CD8-positive, alpha-beta memory T cell (primary cell): ENCODE measurements around the gene IL10RB. TPM values are rescaled to one million over a fixed set of nuclear protein-coding genes. Genes with fewer than 3 reads are reported as not detected.

Source experiments
- CTCF ChIA-PET: fragments of 350-600 bp; sonication (Branson Sonifier 250); formaldehyde crosslinking; loops from one replicate; lab custom pipeline; 2021; ENCODE audit warnings: antibody characterized with exemption; lab: Charles Lee
- POLR2A ChIA-PET: fragments of 350-600 bp; sonication (Branson Sonifier 250); formaldehyde crosslinking; loops from one replicate; lab custom pipeline; 2021; ENCODE audit warnings: antibody characterized with exemption; lab: Charles Lee
- DNase-seq, 5 donors: peaks; one replicate each; pipeline versions ENCODE4 v3.0.0 to v3.0.0-alpha.2; 2020 to 2022; ENCODE audit warnings: mixed read lengths in 1 of 5
- H3K27ac ChIP-seq: one replicate; pipeline ENCODE4 v1.7.0; 2013; ENCODE audit warnings: low read depth, mild to moderate bottlenecking, low read length, moderate library complexity
- H3K27me3 ChIP-seq: 2 replicates; pipeline ENCODE4 v1.7.0; 2013; ENCODE audit warnings: low read length, mild to moderate bottlenecking; ENCODE audit not compliant: insufficient read depth, poor library complexity, severe bottlenecking
- H3K36me3 ChIP-seq: 2 replicates; pipeline ENCODE4 v1.7.0; 2013; ENCODE audit warnings: mild to moderate bottlenecking, low read length, moderate library complexity; ENCODE audit not compliant: insufficient read depth
- H3K4me1 ChIP-seq: 2 replicates; pipeline ENCODE4 v1.7.0; 2013; ENCODE audit warnings: mild to moderate bottlenecking, low read length, moderate library complexity; ENCODE audit not compliant: insufficient read depth
- H3K4me3 ChIP-seq: 2 replicates; pipeline ENCODE4 v1.7.0; 2013; ENCODE audit warnings: mild to moderate bottlenecking, low read length
- H3K9me3 ChIP-seq: 2 replicates; pipeline ENCODE4 v1.7.0; 2013; ENCODE audit warnings: mild to moderate bottlenecking, low read length
- H3K27ac Mint-ChIP-seq, 8 donors: one replicate each; pipeline ENCODE4 v1.8.0; 2020 to 2021; ENCODE audit warnings: mixed read lengths in 8 of 8, mild to moderate bottlenecking in 6 of 8, inconsistent platforms in 3 of 8, moderate library complexity in 3 of 8
- H3K27me3 Mint-ChIP-seq, 2 donors: one replicate each; pipeline ENCODE4 v1.8.0; 2020 to 2021; ENCODE audit warnings: mixed read lengths in 2 of 2, mild to moderate bottlenecking in 1 of 2, moderate library complexity in 1 of 2
- H3K36me3 Mint-ChIP-seq, 3 donors: one replicate each; pipeline ENCODE4 v1.8.0; 2020 to 2021; ENCODE audit warnings: mixed read lengths in 3 of 3, inconsistent platforms in 1 of 3, mild to moderate bottlenecking in 1 of 3
- H3K4me1 Mint-ChIP-seq, 3 donors: one replicate each; pipeline ENCODE4 v1.8.0; 2020 to 2021; ENCODE audit warnings: mixed read lengths in 3 of 3, inconsistent platforms in 1 of 3, mild to moderate bottlenecking in 1 of 3
- H3K4me3 Mint-ChIP-seq, 7 donors: one replicate each; pipeline ENCODE4 v1.8.0; 2020 to 2021; ENCODE audit warnings: mixed read lengths in 7 of 7, mild to moderate bottlenecking in 6 of 7, moderate library complexity in 4 of 7, inconsistent platforms in 2 of 7
- H3K9me3 Mint-ChIP-seq, 5 donors: one replicate each; pipeline ENCODE4 v1.8.0; 2020 to 2022; ENCODE audit warnings: mixed read lengths in 5 of 5, mild to moderate bottlenecking in 3 of 5, moderate library complexity in 2 of 5, inconsistent platforms in 1 of 5
- polyA plus RNA-seq: library from polyadenylated mRNA; unstranded; fragments of 300-500 nt; fragmentation: Illumina TruSeq; gene quantifications from one replicate; pipeline ENCODE4 v1.2.3, GENCODE V29; 2021
- total RNA-seq, 2 experiments: library from RNA; stranded (reverse); gene quantifications; one replicate each; pipeline ENCODE4 v1.2.3, GENCODE V29; 2021

Gene IL10RB
- total and polyA plus RNA-seq, 3 experiments from 2014 or later: 23.4 to 51.4 (median 25.3) TPM

- no peaks in the 10 kb centered on the region for H3K36me3 ChIP-seq
- DNase-seq: no peak
- Mint-ChIP-seq H3K9me3 (no peaks in the 10 kb centered on the region), H3K27ac (peak overlapping the region in 1 of 8 donors; percentile 12), H3K36me3 (peaks cover 0 to 7% (median 2%) of the 10 kb centered on the region in 3 donors), H3K4me1 (peaks cover 29 to 35% (median 32%) of the 10 kb centered on the region in 3 donors), H3K27me3 (no peaks in the 10 kb centered on the region), H3K4me3 (no peak overlapping the region)
- H3K4me3 ChIP-seq: no peak overlapping the region
- no peaks in the 10 kb centered on the region for H3K9me3 ChIP-seq
- POLR2A ChIA-PET: no interaction called here
- H3K4me1 ChIP-seq: peaks cover 33% of the 10 kb centered on the region
- H3K27ac ChIP-seq: no peak overlapping the region
- CTCF ChIA-PET: interaction anchor here (1.0 kb wide), 1 partner anchor 102 kb away, joined by 3 read pairs; no protein-coding TSS in a partner anchor
- H3K27me3 ChIP-seq: no peaks in the 10 kb centered on the region
These were observed 35.9 kb downstream of the IL10RB start for GRCh38 chr21:33302055-33302454.

GRCh38 chr21:33302796-33303195, 36.6 kb downstream of the IL10RB start:
- Mint-ChIP-seq H3K36me3 (peaks cover 0 to 5% (median 0%) of the 10 kb centered on the region in 3 donors), H3K4me3 (no peak overlapping the region), H3K27ac (no peak overlapping the region), H3K4me1 (peaks cover 27 to 35% (median 29%) of the 10 kb centered on the region in 3 donors), H3K9me3 (no peaks in the 10 kb centered on the region), H3K27me3 (no peaks in the 10 kb centered on the region)
- CTCF ChIA-PET: no interaction called here
- Histone ChIP-seq H3K4me1 (peaks cover 33% of the 10 kb centered on the region), H3K27me3 (no peaks in the 10 kb centered on the region), H3K36me3 (no peaks in the 10 kb centered on the region), H3K27ac (no peak overlapping the region), H3K4me3 (no peak overlapping the region), H3K9me3 (no peaks in the 10 kb centered on the region)
- POLR2A ChIA-PET: no interaction called here
- no peak for DNase-seq

GRCh38 chr21:33305344-33305671, 39.1 kb downstream of the IL10RB start:
- H3K9me3 Mint-ChIP-seq: no peaks in the 10 kb centered on the region
- Histone ChIP-seq H3K9me3 (no peaks in the 10 kb centered on the region), H3K36me3 (no peaks in the 10 kb centered on the region), H3K4me1 (peaks cover 24% of the 10 kb centered on the region), H3K4me3 (no peak overlapping the region), H3K27me3 (no peaks in the 10 kb centered on the region), H3K27ac (peak overlapping the region; percentile 13)
- CTCF ChIA-PET: no interaction called here
- H3K27me3 Mint-ChIP-seq: no peaks in the 10 kb centered on the region
- H3K27ac Mint-ChIP-seq: no peak overlapping the region
- H3K36me3 Mint-ChIP-seq: no peaks in the 10 kb centered on the region
- POLR2A ChIA-PET: no interaction called here
- H3K4me1 Mint-ChIP-seq: peaks cover 22 to 26% (median 23%) of the 10 kb centered on the region in 3 donors
- DNase-seq: no peak
- no peak overlapping the region for H3K4me3 Mint-ChIP-seq

DNA sequence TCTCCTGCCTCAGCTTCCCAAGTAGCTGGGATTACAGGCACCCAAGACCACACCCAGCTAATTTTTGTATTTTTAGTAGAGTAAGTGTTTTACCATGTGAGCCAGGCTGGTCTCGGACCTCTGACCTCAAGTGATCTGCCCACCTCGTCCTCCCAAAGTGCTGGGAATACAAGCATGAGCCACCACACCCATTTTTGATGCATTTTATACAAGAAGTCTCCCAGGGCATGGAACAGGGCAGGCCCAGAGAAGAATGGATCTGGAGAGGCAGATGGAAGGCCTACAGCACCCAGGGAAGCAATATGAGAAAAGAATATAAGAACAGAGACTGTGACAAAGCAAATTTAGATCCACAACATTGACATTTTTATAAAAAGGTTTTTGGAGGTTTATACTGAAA, 39.8 kb downstream of the IL10RB start:
- Mint-ChIP-seq H3K4me3 (no peak overlapping the region), H3K27ac (no peak overlapping the region), H3K27me3 (no peaks in the 10 kb centered on the region), H3K36me3 (no peaks in the 10 kb centered on the region), H3K4me1 (peaks cover 16 to 20% (median 18%) of the 10 kb centered on the region in 3 donors), H3K9me3 (no peaks in the 10 kb centered on the region)
- no peak for DNase-seq
- ChIA-PET CTCF (no interaction called here), POLR2A (no interaction called here)
- no peak overlapping the region for H3K4me3 ChIP-seq
- H3K27me3 ChIP-seq: no peaks in the 10 kb centered on the region
- no peak overlapping the region for H3K27ac ChIP-seq
- no peaks in the 10 kb centered on the region for H3K36me3 ChIP-seq
- H3K4me1 ChIP-seq: peaks cover 18% of the 10 kb centered on the region
- H3K9me3 ChIP-seq: no peaks in the 10 kb centered on the region

GRCh38 chr21:33308586-33309490, 42.7 kb downstream of the IL10RB start:
- Histone ChIP-seq H3K9me3 (no peaks in the 10 kb centered on the region), H3K4me3 (no peak overlapping the region), H3K27ac (no peak overlapping the region), H3K36me3 (no peaks in the 10 kb centered on the region), H3K4me1 (peaks cover 9% of the 10 kb centered on the region), H3K27me3 (no peaks in the 10 kb centered on the region)
- Mint-ChIP-seq H3K4me1 (peaks cover 8 to 11% (median 10%) of the 10 kb centered on the region in 3 donors), H3K4me3 (no peak overlapping the region), H3K36me3 (no peaks in the 10 kb centered on the region), H3K27ac (peak overlapping the region in 1 of 8 donors; percentile 18), H3K27me3 (peaks cover 3 to 4% of the 10 kb centered on the region in 2 donors), H3K9me3 (peaks cover 0 to 4% (median 0%) of the 10 kb centered on the region in 5 donors)
- CTCF ChIA-PET: interaction anchor here (0.6 kb wide), 1 partner anchor 45 kb away, joined by 3 read pairs; no protein-coding TSS in a partner anchor
- POLR2A ChIA-PET: interaction anchor here (0.6 kb wide), 1 partner anchor 15 kb away, joined by 3 read pairs; no protein-coding TSS in a partner anchor
- no peak for DNase-seq

- H3K27ac ChIP-seq: no peak overlapping the region
- POLR2A ChIA-PET: no interaction called here
- H3K4me1 Mint-ChIP-seq: peaks cover 8 to 11% (median 10%) of the 10 kb centered on the region in 3 donors
- H3K9me3 Mint-ChIP-seq: peaks cover 0 to 5% (median 0%) of the 10 kb centered on the region in 5 donors
- H3K27me3 Mint-ChIP-seq: peaks cover 3 to 8% of the 10 kb centered on the region in 2 donors
- no peak for DNase-seq
- H3K27ac Mint-ChIP-seq: no peak overlapping the region
- no peaks in the 10 kb centered on the region for H3K9me3 ChIP-seq
- no peak overlapping the region for H3K4me3 ChIP-seq
- CTCF ChIA-PET: no interaction called here
- H3K4me3 Mint-ChIP-seq: no peak overlapping the region
- H3K27me3 ChIP-seq: no peaks in the 10 kb centered on the region
- peaks cover 9% of the 10 kb centered on the region for H3K4me1 ChIP-seq
- no peaks in the 10 kb centered on the region for H3K36me3 Mint-ChIP-seq
- no peaks in the 10 kb centered on the region for H3K36me3 ChIP-seq
These were observed 43.6 kb downstream of the IL10RB start for GRCh38 chr21:33309778-33310177.

DNA sequence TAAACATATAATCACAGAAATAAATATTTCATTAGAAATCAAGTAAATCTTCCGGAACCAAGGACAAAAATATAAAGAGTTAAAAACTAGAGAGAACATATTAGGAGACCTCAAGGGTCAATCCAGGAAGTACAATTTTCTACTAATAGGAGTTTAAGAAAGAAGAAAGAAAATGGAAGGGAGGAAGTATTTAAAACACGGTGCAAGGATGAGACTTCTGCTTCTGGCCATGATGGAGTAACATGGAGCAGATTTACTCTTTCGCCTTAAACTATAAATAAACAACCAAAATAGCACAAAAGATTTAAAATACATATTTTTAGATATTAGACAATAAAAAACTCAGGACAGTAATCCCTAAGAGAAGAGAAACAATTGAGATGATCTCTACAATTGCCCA, 46.0 kb downstream of the IL10RB start:
- Histone ChIP-seq H3K4me3 (no peak overlapping the region), H3K27ac (no peak overlapping the region), H3K27me3 (no peaks in the 10 kb centered on the region), H3K9me3 (no peaks in the 10 kb centered on the region), H3K36me3 (no peaks in the 10 kb centered on the region), H3K4me1 (peaks cover 9% of the 10 kb centered on the region)
- Mint-ChIP-seq H3K27ac (peak overlapping the region in 1 of 8 donors; percentile 24), H3K4me3 (no peak overlapping the region), H3K4me1 (peaks cover 8 to 11% (median 10%) of the 10 kb centered on the region in 3 donors), H3K27me3 (peaks cover 4 to 17% of the 10 kb centered on the region in 2 donors), H3K36me3 (no peaks in the 10 kb centered on the region), H3K9me3 (peaks cover 0 to 5% (median 0%) of the 10 kb centered on the region in 5 donors)
- ChIA-PET POLR2A (interaction anchor here (0.6 kb wide), 1 partner anchor 73 kb away, joined by 4 read pairs; no protein-coding TSS in a partner anchor), CTCF (interaction anchor here (1.0 to 1.1 kb wide), 2 partner anchors 28 to 50 kb away, joined by 3 to 4 read pairs; no protein-coding TSS in a partner anchor)
- DNase-seq: no peak

DNA sequence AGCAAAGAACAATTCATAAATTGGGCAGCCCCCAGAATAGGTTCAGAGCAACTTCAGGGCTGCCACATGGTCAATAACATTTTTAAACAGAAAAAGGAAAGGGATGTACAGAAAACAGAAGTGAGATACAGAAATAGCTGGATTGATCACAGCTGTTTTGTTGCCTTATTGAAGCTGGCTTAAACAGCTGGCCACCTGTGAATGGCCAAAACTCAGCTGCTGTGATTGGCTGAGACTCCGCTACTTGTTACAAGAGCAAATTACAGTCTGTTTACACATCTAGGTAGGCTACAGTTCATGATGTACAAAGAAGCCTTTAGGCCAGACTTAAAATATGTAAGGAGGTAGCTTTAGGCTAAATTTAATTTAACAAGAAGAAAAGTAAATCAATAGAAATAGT, 47.0 kb downstream of the IL10RB start:
- peaks cover 9% of the 10 kb centered on the region for H3K4me1 ChIP-seq
- peaks cover 0 to 5% (median 0%) of the 10 kb centered on the region in 5 donors for H3K9me3 Mint-ChIP-seq
- peaks cover 8 to 11% (median 10%) of the 10 kb centered on the region in 3 donors for H3K4me1 Mint-ChIP-seq
- H3K27me3 Mint-ChIP-seq: peaks cover 11 to 17% of the 10 kb centered on the region in 2 donors
- POLR2A ChIA-PET: interaction anchor here (0.6 kb wide), 1 partner anchor 79 kb away, joined by 4 read pairs; no protein-coding TSS in a partner anchor
- no peak overlapping the region for H3K27ac Mint-ChIP-seq
- DNase-seq: no peak
- no peaks in the 10 kb centered on the region for H3K36me3 ChIP-seq
- H3K27ac ChIP-seq: no peak overlapping the region
- no peaks in the 10 kb centered on the region for H3K27me3 ChIP-seq
- H3K4me3 Mint-ChIP-seq: no peak overlapping the region
- no peaks in the 10 kb centered on the region for H3K36me3 Mint-ChIP-seq
- CTCF ChIA-PET: no interaction called here
- no peak overlapping the region for H3K4me3 ChIP-seq
- no peaks in the 10 kb centered on the region for H3K9me3 ChIP-seq
